ENCODE results near the gene TJP2. TPM values are rescaled to one million over a fixed set of nuclear protein-coding genes. Genes with fewer than 3 reads are reported as not detected.

The TJP2 gene
- total and polyA plus RNA-seq, 2 of the 4 experiments (the other 2 are of a cell fraction): 38.3 to 49.3 TPM

GRCh38 chr9:69283003-69283402, 108.9 kb downstream of the TJP2 start:
- H2AK5ac ChIP-seq (ENCODE audit: low read depth, low read length): no peak overlapping the region
- H3K4me3 ChIP-seq (ENCODE audit: insufficient read depth, low read depth, low read length): no peak overlapping the region
- H3K27ac ChIP-seq (ENCODE audit: insufficient read depth, low read length): no peak overlapping the region
- no peaks in the 10 kb centered on the region for H3K79me1 ChIP-seq (ENCODE audit: low read depth in 1 of 2, low read length in 2 of 2)
- H3K27me3 ChIP-seq (ENCODE audit: control insufficient read depth, insufficient read depth, low read length): peaks cover 3% of the 10 kb centered on the region; the same call in 1 of the 2 replicates
- H2BK5ac ChIP-seq (ENCODE audit: low read depth, low read length, poor library complexity, severe bottlenecking): no peak overlapping the region
- intact Hi-C loops (cut with micrococcal nuclease): loop anchor here (10.0 kb wide), 1 partner anchor 358 kb away; no protein-coding TSS in a partner anchor
- no peak overlapping the region for H4K8ac ChIP-seq (ENCODE audit: low read depth in 2 of 2, low read length in 2 of 2)
- H2AFZ ChIP-seq (replicated peaks; ENCODE audit: low read length, poor library complexity): no peak overlapping the region
- no CpG with 5 or more reads among the region's 2 CpGs for WGBS, 2 experiments (ENCODE audit: extremely low coverage in 2 of 2, insufficient read length in 1 of 2)
- BruUV-seq (replicated peaks): no TSS peak
- DNase-seq (no peak), ATAC-seq (ENCODE audit: low read depth) (no peak)
- no peak overlapping the region for H2BK120ac ChIP-seq (ENCODE audit: low read depth, low read length)
- no peak overlapping the region for H3K56ac ChIP-seq (ENCODE audit: extremely low read depth, insufficient read depth, low read length)
- no peak overlapping the region for H4K91ac ChIP-seq (ENCODE audit: insufficient read depth, low read depth, low read length)
- TF ChIP-seq USF2 (IDR thresholded peaks at IDR 0.05; ENCODE audit: low read depth, low read length) (no peak), CEBPB (IDR thresholded peaks at IDR 0.05; ENCODE audit: low read depth, low read length) (no peak), CHD1 (IDR thresholded peaks at IDR 0.05; ENCODE audit: low read depth, low read length) (no peak), POLR2A (IDR thresholded peaks at IDR 0.05; ENCODE audit: low read depth, low read length) (no peak), RCOR1 (IDR thresholded peaks at IDR 0.05; ENCODE audit: insufficient replicate concordance, low read length) (no peak), RFX5 (IDR thresholded peaks at IDR 0.05; ENCODE audit: low read depth, low read length) (no peak), MAFK (IDR thresholded peaks at IDR 0.05; ENCODE audit: low read depth, low read length) (no peak), NFE2L2 (IDR thresholded peaks at IDR 0.05; ENCODE audit: low read depth, low read length) (no peak), BHLHE40 (IDR thresholded peaks at IDR 0.05; ENCODE audit: low read depth, low read length) (no peak), ELK1 (IDR thresholded peaks at IDR 0.05; ENCODE audit: borderline replicate concordance, low read depth, low read length) (no peak), CTCF (conservative IDR thresholded peaks at IDR 0.05; ENCODE audit: low read depth, low read length) (no peak), RAD21 (IDR thresholded peaks at IDR 0.05; ENCODE audit: low read length) (no peak), FOS (IDR thresholded peaks at IDR 0.05; ENCODE audit: low read depth, low read length) (no peak), MAZ (IDR thresholded peaks at IDR 0.05; ENCODE audit: borderline replicate concordance, low read depth, low read length) (no peak), SMC3 (IDR thresholded peaks at IDR 0.05; ENCODE audit: low read depth, low read length) (no peak), MXI1 (IDR thresholded peaks at IDR 0.05; ENCODE audit: borderline replicate concordance, low read depth, low read length) (no peak)
- no peak overlapping the region for H3K4ac ChIP-seq (ENCODE audit: low read depth, low read length)
- POLR2A ChIA-PET (ENCODE audit: unreplicated experiment): no interaction called here
- H2AK9ac ChIP-seq (replicated peaks; ENCODE audit: low read depth, low read length, poor library complexity): no peak overlapping the region
- no peak overlapping the region for H3K14ac ChIP-seq (replicated peaks; ENCODE audit: low read depth, low read length)
- no peak overlapping the region for H4K5ac ChIP-seq (ENCODE audit: low read depth, low read length)
- CTCF ChIA-PET: interaction anchor here (0.6 kb wide), 1 partner anchor 1014 kb away, joined by 5 read pairs; no protein-coding TSS in a partner anchor
- H2BK20ac ChIP-seq (ENCODE audit: low read depth, low read length): no peak overlapping the region
- no peaks in the 10 kb centered on the region for H3K9me3 ChIP-seq (ENCODE audit: control insufficient read depth, insufficient read depth, low read length)
- H3K4me2 ChIP-seq (ENCODE audit: low read depth, low read length): no peak overlapping the region
- no peaks in the 10 kb centered on the region for H3K36me3 ChIP-seq (ENCODE audit: control insufficient read depth, insufficient read depth, low read length)
- dilution Hi-C loops (cut with HindIII; ENCODE audit: low sequenced_read_pairs, unreplicated experiment): no loop called here
- no peak overlapping the region for H2BK15ac ChIP-seq (ENCODE audit: low read depth, low read length)
- no peak overlapping the region for H3K9ac ChIP-seq (ENCODE audit: low read depth, low read length)
- in situ Hi-C loops (cut with MboI; ENCODE audit: low sequenced_read_pairs): no loop called here
- no peak overlapping the region for H3K18ac ChIP-seq (ENCODE audit: low read depth, low read length)
- H4K20me1 ChIP-seq (ENCODE audit: insufficient read depth, low read length): no peaks in the 10 kb centered on the region
- no peaks in the 10 kb centered on the region for H3K4me1 ChIP-seq (ENCODE audit: control insufficient read depth, insufficient read depth, low read length)
- no peak overlapping the region for H3K23ac ChIP-seq (ENCODE audit: low read depth, low read length)
- no peaks in the 10 kb centered on the region for H3K9me1 ChIP-seq (ENCODE audit: insufficient read depth, low read length)
